ENCODE measurements around the gene ADAMTS10.

Gene ADAMTS10

DNA sequence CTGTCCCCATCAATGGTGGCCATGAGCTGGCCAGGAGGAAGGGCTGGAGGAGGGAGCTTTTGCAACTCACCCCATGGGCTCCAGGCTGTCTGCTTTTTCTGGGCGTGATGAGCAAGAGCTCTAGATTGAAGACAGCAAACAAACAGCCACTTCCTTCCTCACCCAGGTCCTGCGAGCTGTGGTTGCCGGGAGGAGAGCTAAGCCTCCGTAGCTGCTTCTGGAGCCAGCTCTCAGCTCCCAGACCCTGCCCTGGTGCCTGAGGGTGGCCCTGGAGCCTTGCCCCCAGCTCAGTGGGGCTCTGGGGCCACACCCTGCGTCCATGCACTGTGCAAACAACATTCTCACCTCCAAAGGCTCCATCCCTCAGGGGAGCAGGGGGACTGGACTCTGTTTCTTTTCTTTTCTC, 39.5 kb downstream of the ADAMTS10 start:
- peak; percentile 77 for DNase-seq
- TF ChIP-seq EZH2 (IDR thresholded peaks at IDR 0.05; ENCODE audit: borderline replicate concordance, low read depth, low read length, severe bottlenecking), result no peak
- TF ChIP-seq, protein P1, sequence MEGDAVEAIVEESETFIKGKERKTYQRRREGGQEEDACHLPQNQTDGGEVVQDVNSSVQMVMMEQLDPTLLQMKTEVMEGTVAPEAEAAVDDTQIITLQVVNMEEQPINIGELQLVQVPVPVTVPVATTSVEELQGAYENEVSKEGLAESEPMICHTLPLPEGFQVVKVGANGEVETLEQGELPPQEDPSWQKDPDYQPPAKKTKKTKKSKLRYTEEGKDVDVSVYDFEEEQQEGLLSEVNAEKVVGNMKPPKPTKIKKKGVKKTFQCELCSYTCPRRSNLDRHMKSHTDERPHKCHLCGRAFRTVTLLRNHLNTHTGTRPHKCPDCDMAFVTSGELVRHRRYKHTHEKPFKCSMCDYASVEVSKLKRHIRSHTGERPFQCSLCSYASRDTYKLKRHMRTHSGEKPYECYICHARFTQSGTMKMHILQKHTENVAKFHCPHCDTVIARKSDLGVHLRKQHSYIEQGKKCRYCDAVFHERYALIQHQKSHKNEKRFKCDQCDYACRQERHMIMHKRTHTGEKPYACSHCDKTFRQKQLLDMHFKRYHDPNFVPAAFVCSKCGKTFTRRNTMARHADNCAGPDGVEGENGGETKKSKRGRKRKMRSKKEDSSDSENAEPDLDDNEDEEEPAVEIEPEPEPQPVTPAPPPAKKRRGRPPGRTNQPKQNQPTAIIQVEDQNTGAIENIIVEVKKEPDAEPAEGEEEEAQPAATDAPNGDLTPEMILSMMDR (IDR thresholded peaks at IDR 0.05; ENCODE audit: borderline replicate concordance, extremely low read depth, low read length, poor library complexity, severe bottlenecking), result no peak
- Histone ChIP-seq H3K4me3 (ENCODE audit: low read depth in 1 of 2, low read length in 2 of 2) (no peak overlapping the region), H3K36me3 (ENCODE audit: insufficient read depth, low read length) (no peaks in the 10 kb centered on the region), H2AFZ (ENCODE audit: low read depth, low read length) (peak overlapping the region; percentile 64; the same call in 1 of the 2 replicates), H3K9me3 (ENCODE audit: insufficient read depth, low read length, severe bottlenecking) (no peaks in the 10 kb centered on the region), H4K20me1 (ENCODE audit: insufficient read depth, low read length) (no peaks in the 10 kb centered on the region), H3K27ac (ENCODE audit: low read length) (peak overlapping the region; percentile 40), H3K4me1 (ENCODE audit: insufficient read depth, low read length) (peaks cover 38% of the 10 kb centered on the region), H3K27me3 (ENCODE audit: insufficient read depth, low read length, poor library complexity) (no peaks in the 10 kb centered on the region), H3K79me2 (ENCODE audit: insufficient read depth, low read length) (no peaks in the 10 kb centered on the region), H3K4me2 (ENCODE audit: insufficient read depth, low read length) (peak overlapping the region; percentile 45), H3K9ac (ENCODE audit: low read depth, low read length) (0 out of 2 replicates have a peak overlapping the region, but pooled peaks have one; percentile 1)
- peak; percentile 81 for ATAC-seq (ENCODE audit: insufficient read depth, low read depth)

- DNase-seq, result peak; percentile 85
These were observed 41.3 kb downstream of the ADAMTS10 start for GRCh38 chr19:8569066-8569771.

GRCh38 chr19:8567522-8568172, 42.9 kb downstream of the ADAMTS10 start:
- Histone ChIP-seq H4K20me1 (ENCODE audit: insufficient read depth, low read length) (no peaks in the 10 kb centered on the region), H3K9ac (ENCODE audit: low read depth, low read length) (no peak overlapping the region), H2AFZ (ENCODE audit: low read depth, low read length) (no peak overlapping the region), H3K36me3 (ENCODE audit: insufficient read depth, low read length) (no peaks in the 10 kb centered on the region), H3K4me2 (ENCODE audit: insufficient read depth, low read length) (no peak overlapping the region), H3K4me1 (ENCODE audit: insufficient read depth, low read length) (peaks cover 29% of the 10 kb centered on the region), H3K9me3 (ENCODE audit: insufficient read depth, low read length, severe bottlenecking) (no peaks in the 10 kb centered on the region), H3K27ac (ENCODE audit: low read length) (no peak overlapping the region), H3K79me2 (ENCODE audit: insufficient read depth, low read length) (no peaks in the 10 kb centered on the region), H3K27me3 (ENCODE audit: insufficient read depth, low read length, poor library complexity) (no peaks in the 10 kb centered on the region), H3K4me3 (ENCODE audit: low read depth in 1 of 2, low read length in 2 of 2) (no peak overlapping the region)
- TF ChIP-seq, protein P1 (IDR thresholded peaks at IDR 0.05; ENCODE audit: borderline replicate concordance, extremely low read depth, low read length, poor library complexity, severe bottlenecking), result no peak
- TF ChIP-seq EZH2 (IDR thresholded peaks at IDR 0.05; ENCODE audit: borderline replicate concordance, low read depth, low read length, severe bottlenecking), result no peak
- no peak for DNase-seq
- ATAC-seq (ENCODE audit: insufficient read depth, low read depth), result no peak

More at GRCh38 chr19:8569066-8569771, 41.3 kb downstream of the ADAMTS10 start:
- no peaks in the 10 kb centered on the region for H3K27me3 ChIP-seq (ENCODE audit: insufficient read depth, low read length, poor library complexity)
- TF ChIP-seq EZH2 (IDR thresholded peaks at IDR 0.05; ENCODE audit: borderline replicate concordance, low read depth, low read length, severe bottlenecking), result no peak
- TF ChIP-seq, protein P1 (IDR thresholded peaks at IDR 0.05; ENCODE audit: borderline replicate concordance, extremely low read depth, low read length, poor library complexity, severe bottlenecking), result no peak
- H3K36me3 ChIP-seq (ENCODE audit: insufficient read depth, low read length), result no peaks in the 10 kb centered on the region
- no peaks in the 10 kb centered on the region for H3K79me2 ChIP-seq (ENCODE audit: insufficient read depth, low read length)
- H3K4me1 ChIP-seq (ENCODE audit: insufficient read depth, low read length), result peaks cover 29% of the 10 kb centered on the region
- H3K27ac ChIP-seq (ENCODE audit: low read length), result peak overlapping the region; percentile 57
- H3K9me3 ChIP-seq (ENCODE audit: insufficient read depth, low read length, severe bottlenecking), result no peaks in the 10 kb centered on the region
- ATAC-seq (ENCODE audit: insufficient read depth, low read depth), result peak; percentile 89
- no peak overlapping the region for H2AFZ ChIP-seq (ENCODE audit: low read depth, low read length)
- H3K4me2 ChIP-seq (ENCODE audit: insufficient read depth, low read length), result 0 out of 2 replicates have a peak overlapping the region, but pooled peaks have one; percentile 5
- no peaks in the 10 kb centered on the region for H4K20me1 ChIP-seq (ENCODE audit: insufficient read depth, low read length)
- H3K4me3 ChIP-seq (ENCODE audit: low read depth in 1 of 2, low read length in 2 of 2), result no peak overlapping the region
- H3K9ac ChIP-seq (ENCODE audit: low read depth, low read length), result no peak overlapping the region

Data from DND-41 (cell line).